Mesendoderm (in vitro differentiated cells): ENCODE measurements around the gene PPFIA4.
A peak's percentile ranks its signal among the peaks of the same experiment; 100 is the strongest.
"Not testable (repeated sequence)": the region's sequence is repeated elsewhere in the genome, so short reads cannot be mapped to it uniquely, and the experiment has no call there.

ENCODE experiments used
- DNase-seq: peaks from one replicate; pipeline ENCODE4 v3.0.0; 2013
- H2AK5ac ChIP-seq: 2 replicates; pipeline ENCODE4 v1.6.1; 2013; ENCODE audit warnings: low read length, inconsistent platforms
- H2BK120ac ChIP-seq: 2 replicates; pipeline ENCODE4 v1.6.1; 2013; ENCODE audit warnings: low read depth, mild to moderate bottlenecking, low read length, moderate library complexity, mixed read lengths
- H2BK15ac ChIP-seq: replicated peaks from 2 replicates; pipeline ENCODE4 v1.6.1; 2013; ENCODE audit warnings: low read depth, mild to moderate bottlenecking, moderate library complexity
- H2BK5ac ChIP-seq: 2 replicates; pipeline ENCODE4 v1.6.1; 2013; ENCODE audit warnings: low read length, inconsistent platforms
- H3K18ac ChIP-seq: 2 replicates; pipeline ENCODE4 v1.6.1; 2013; ENCODE audit warnings: mild to moderate bottlenecking, low read length, mixed read lengths
- H3K23ac ChIP-seq: one replicate; pipeline ENCODE4 v1.6.1; 2013; ENCODE audit warnings: low read length
- H3K27ac ChIP-seq: 2 replicates; pipeline ENCODE4 v1.5.1; 2013; ENCODE audit warnings: low read depth, mild to moderate bottlenecking, inconsistent platforms, low read length, moderate library complexity
- H3K27me3 ChIP-seq: 2 replicates; pipeline ENCODE4 v1.6.1; 2013; ENCODE audit warnings: low read length, control low read depth, mild to moderate bottlenecking, inconsistent platforms; ENCODE audit not compliant: insufficient read depth, poor library complexity
- H3K36me3 ChIP-seq: 2 replicates; pipeline ENCODE4 v1.6.1; 2013; ENCODE audit warnings: low read length, inconsistent platforms; ENCODE audit not compliant: control insufficient read depth, insufficient read depth
- H3K4ac ChIP-seq: one replicate; pipeline ENCODE4 v1.6.1; 2013; ENCODE audit warnings: low read depth, mild to moderate bottlenecking, low read length, moderate library complexity
- H3K4me1 ChIP-seq: 2 replicates; pipeline ENCODE4 v1.6.1; 2013; ENCODE audit warnings: low read depth, low read length, inconsistent platforms; ENCODE audit not compliant: control insufficient read depth
- H3K4me2 ChIP-seq: 2 replicates; pipeline ENCODE4 v1.6.1; 2013; ENCODE audit warnings: low read length
- H3K4me3 ChIP-seq: 2 replicates; pipeline ENCODE4 v1.5.1; 2013; ENCODE audit warnings: mild to moderate bottlenecking, low read length
- H3K56ac ChIP-seq: one replicate; pipeline ENCODE4 v1.6.1; 2013; ENCODE audit warnings: low read length
- H3K79me1 ChIP-seq: 2 replicates; pipeline ENCODE4 v1.6.1; 2013; ENCODE audit warnings: low read length, inconsistent platforms
- H3K79me2 ChIP-seq: 2 replicates; pipeline ENCODE4 v1.6.1; 2013; ENCODE audit warnings: mild to moderate bottlenecking, low read length; ENCODE audit not compliant: control insufficient read depth, insufficient read depth
- H3K9ac ChIP-seq: 2 replicates; pipeline ENCODE4 v1.6.1; 2013; ENCODE audit warnings: low read length, inconsistent platforms
- H4K5ac ChIP-seq: one replicate; pipeline ENCODE4 v1.6.1; 2013; ENCODE audit warnings: low read length
- H4K8ac ChIP-seq: one replicate; pipeline ENCODE4 v1.6.1; 2013; ENCODE audit warnings: low read depth, mild to moderate bottlenecking, control low read depth, low read length, moderate library complexity
- WGBS: extraction: QIAGEN DNeasy Blood & Tissue Kit; methylation state at CpG from one replicate; pipeline ENCODE4 v1.1.7; 2013; ENCODE audit warnings: low lambda C conversion rate, missing lambda C conversion rate; ENCODE audit not compliant: insufficient coverage; ENCODE audit errors: extremely low coverage; 5-methylcytosine and 5-hydroxymethylcytosine counted together

Gene PPFIA4

GRCh38 chr1:202998836-202999750, 27.2 kb upstream of the PPFIA4 start:
- Histone ChIP-seq H3K36me3 (no peaks in the 10 kb centered on the region), H3K4me2 (no peak overlapping the region), H2BK5ac (no peak overlapping the region), H3K56ac (peak overlapping the region; percentile 58), H4K8ac (no peak overlapping the region), H3K4me3 (no peak overlapping the region), H3K27ac (no peak overlapping the region), H3K9ac (no peak overlapping the region), H3K4me1 (no peaks in the 10 kb centered on the region), H2BK15ac (no peak overlapping the region), H2AK5ac (no peak overlapping the region), H3K79me2 (no peaks in the 10 kb centered on the region), H3K23ac (no peak overlapping the region), H3K18ac (no peak overlapping the region), H3K27me3 (no peaks in the 10 kb centered on the region), H3K4ac (no peak overlapping the region), H2BK120ac (no peak overlapping the region), H4K5ac (no peak overlapping the region), H3K79me1 (no peaks in the 10 kb centered on the region)
- WGBS = no CpG with 5 or more reads among the region's 14 CpGs
- DNase-seq = peak; percentile 35

DNA sequence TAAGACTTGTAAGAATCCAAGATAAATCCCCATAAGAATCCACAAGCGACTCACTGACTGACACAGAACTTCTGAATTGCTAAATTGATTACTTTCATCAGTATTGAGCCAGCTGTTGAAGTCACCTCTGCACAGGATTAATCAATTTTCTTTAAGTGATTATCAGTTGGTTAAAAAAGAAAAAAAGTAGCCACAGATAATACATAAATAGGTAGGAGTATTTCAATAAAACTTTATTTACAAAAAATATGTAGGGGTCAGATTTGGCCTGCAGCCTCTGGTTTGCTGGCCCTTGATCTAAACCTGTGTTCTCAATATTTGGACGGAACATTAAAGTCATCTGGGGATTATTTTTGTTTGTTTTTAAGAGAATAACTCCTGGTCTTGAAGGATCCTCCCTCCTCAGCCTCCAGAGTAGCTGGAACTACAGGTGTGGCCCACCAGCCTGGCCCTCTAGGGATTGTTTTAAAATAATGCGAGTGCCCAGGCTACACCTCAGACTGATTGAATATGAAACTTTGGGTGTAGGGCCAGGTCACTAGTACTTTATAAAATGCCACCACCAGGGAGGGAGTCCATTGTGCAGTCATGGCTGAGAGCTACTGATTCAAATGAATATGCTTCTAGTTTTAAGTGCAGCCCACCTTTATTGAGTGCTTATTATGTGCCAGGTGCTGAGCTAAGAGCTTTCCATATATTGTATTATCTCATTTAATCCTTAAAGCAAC, 25.9 kb upstream of the PPFIA4 start:
- no peak overlapping the region for H4K8ac ChIP-seq
- no peaks in the 10 kb centered on the region for H3K4me1 ChIP-seq
- no peak overlapping the region for H3K4me2 ChIP-seq
- no peak overlapping the region for H3K56ac ChIP-seq
- H2AK5ac ChIP-seq = no peak overlapping the region
- DNase-seq = no peak
- H3K79me2 ChIP-seq = no peaks in the 10 kb centered on the region
- no peaks in the 10 kb centered on the region for H3K27me3 ChIP-seq
- H3K23ac ChIP-seq = no peak overlapping the region
- no peak overlapping the region for H3K4ac ChIP-seq
- no peak overlapping the region for H2BK5ac ChIP-seq
- H2BK15ac ChIP-seq = no peak overlapping the region
- no peak overlapping the region for H3K9ac ChIP-seq
- WGBS = no CpG with 5 or more reads among the region's 3 CpGs
- no peaks in the 10 kb centered on the region for H3K79me1 ChIP-seq
- no peak overlapping the region for H3K18ac ChIP-seq
- no peak overlapping the region for H4K5ac ChIP-seq
- no peak overlapping the region for H3K4me3 ChIP-seq
- no peak overlapping the region for H2BK120ac ChIP-seq
- H3K27ac ChIP-seq = no peak overlapping the region
- no peaks in the 10 kb centered on the region for H3K36me3 ChIP-seq

GRCh38 chr1:203001986-203002385, 24.3 kb upstream of the PPFIA4 start:
- WGBS = no CpG with 5 or more reads among the region's 9 CpGs
- Histone ChIP-seq H3K4me1 (no peaks in the 10 kb centered on the region), H3K4me3 (no peak overlapping the region)

GRCh38 chr1:203002951-203003350, 23.3 kb upstream of the PPFIA4 start:
- Histone ChIP-seq H2BK120ac (no peak overlapping the region), H3K36me3 (no peaks in the 10 kb centered on the region), H3K18ac (no peak overlapping the region), H3K23ac (no peak overlapping the region), H3K4ac (no peak overlapping the region), H3K9ac (no peak overlapping the region), H2AK5ac (no peak overlapping the region), H3K4me3 (no peak overlapping the region), H3K56ac (no peak overlapping the region), H3K4me2 (no peak overlapping the region), H3K4me1 (no peaks in the 10 kb centered on the region), H3K79me1 (no peaks in the 10 kb centered on the region), H4K5ac (no peak overlapping the region), H4K8ac (no peak overlapping the region), H3K79me2 (peaks cover 6% of the 10 kb centered on the region), H2BK5ac (no peak overlapping the region), H3K27me3 (no peaks in the 10 kb centered on the region), H3K27ac (no peak overlapping the region), H2BK15ac (no peak overlapping the region)
- WGBS = no CpG with 5 or more reads among the region's 1 CpG
- DNase-seq = no peak

More at GRCh38 chr1:203001986-203002385, 24.3 kb upstream of the PPFIA4 start:
- Histone ChIP-seq H3K79me1 (no peaks in the 10 kb centered on the region), H3K27ac (no peak overlapping the region), H2BK5ac (no peak overlapping the region), H3K4me2 (no peak overlapping the region), H3K18ac (no peak overlapping the region), H3K36me3 (no peaks in the 10 kb centered on the region), H3K4ac (no peak overlapping the region), H2AK5ac (no peak overlapping the region), H3K9ac (no peak overlapping the region), H2BK120ac (no peak overlapping the region), H4K8ac (no peak overlapping the region), H3K23ac (no peak overlapping the region), H2BK15ac (no peak overlapping the region), H3K27me3 (no peaks in the 10 kb centered on the region), H3K56ac (peak overlapping the region; percentile 27), H4K5ac (no peak overlapping the region), H3K79me2 (no peaks in the 10 kb centered on the region)
- no peak for DNase-seq

DNA sequence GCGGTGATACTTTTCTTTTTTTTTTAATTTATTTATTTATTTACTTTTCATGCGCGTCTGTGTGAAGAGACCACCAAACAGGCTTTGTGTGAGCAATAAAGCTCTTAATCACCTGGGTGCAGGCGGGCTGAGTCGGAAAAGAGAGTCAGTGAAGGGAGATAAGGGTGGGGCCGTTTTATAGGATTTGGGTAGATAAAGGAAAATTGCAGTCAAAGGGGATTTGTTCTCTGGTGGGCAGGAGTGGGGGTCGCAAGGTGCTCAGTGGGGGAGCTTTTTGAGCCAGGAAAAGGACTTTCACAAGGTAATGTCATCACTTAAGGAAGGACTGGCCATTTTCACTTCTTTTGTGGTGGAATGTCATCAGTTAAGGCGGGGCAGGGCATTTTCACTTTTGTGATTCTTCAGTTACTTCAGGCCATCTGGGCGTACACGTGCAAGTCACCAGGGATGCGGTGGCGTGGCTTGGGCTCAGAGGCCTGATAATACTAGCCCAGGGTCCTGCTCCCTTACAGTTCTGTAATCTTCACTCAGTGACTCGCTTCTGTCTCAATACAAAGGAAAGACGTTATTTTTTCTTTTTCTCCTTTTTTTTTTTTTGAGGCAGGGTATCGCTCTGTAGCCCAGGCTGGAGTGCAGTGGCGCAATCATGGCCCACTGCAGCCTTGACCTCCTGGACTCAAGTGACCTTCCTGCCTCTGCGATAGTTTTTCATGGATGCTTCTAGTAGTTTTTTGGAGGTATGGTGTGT, 20.7 kb upstream of the PPFIA4 start:
- WGBS = no CpG with 5 or more reads among the region's 17 CpGs
- H3K23ac ChIP-seq, H4K5ac ChIP-seq, H3K36me3 ChIP-seq, H3K4me1 ChIP-seq, H3K4me2 ChIP-seq, H2BK15ac ChIP-seq, H3K79me1 ChIP-seq, H3K4ac ChIP-seq, H3K4me3 ChIP-seq, H2AK5ac ChIP-seq, H3K27me3 ChIP-seq: not testable (repeated sequence)
- Histone ChIP-seq H3K79me2 (peaks cover 20% of the 10 kb centered on the region), H3K9ac (peak overlapping the region; percentile 59), H3K27ac (peak overlapping the region; percentile 87), H2BK5ac (peak overlapping the region; percentile 91), H3K18ac (peak overlapping the region; percentile 62), H4K8ac (peak overlapping the region; percentile 39), H3K56ac (peak overlapping the region; percentile 84), H2BK120ac (peak overlapping the region; percentile 84)
- DNase-seq = peak; percentile 66
